Right ventricle myocardium inferior (tissue), 1 donor: ENCODE measurements around the gene HBZ. TPM values are rescaled to one million over a fixed set of nuclear protein-coding genes. Genes with fewer than 3 reads are reported as not detected.
"Not testable (repeated sequence)": the region's sequence is repeated elsewhere in the genome, so short reads cannot be mapped to it uniquely, and the experiment has no call there.

ENCODE experiments used
- ATAC-seq: fragments of 200-7000 bp; cut with Tn5 transposase; one replicate; pipeline ENCODE4 v1.9.1; 2020; ENCODE audit warnings: mild to moderate bottlenecking, moderate library complexity
- DNase-seq: peaks from one replicate; pipeline ENCODE4 v3.0.0; 2021; ENCODE audit errors: missing footprints
- intact Hi-C: fragments of 100-400 bp; cut with DNase I; formaldehyde crosslinking; loops from one replicate; pipeline ENCODE4 v1.11.0; 2022
- total RNA-seq: library from RNA; stranded (reverse); fragmentation: NEBNext Ultra II Directional; extraction: Animal tissue kit (Norgen Biotek cat#: 25700); gene quantifications from one replicate; pipeline ENCODE4 v1.2.1, GENCODE V29; 2021
- donor health status: DM: no; HTN: yes; CAD: no; lungs with severe emphysema.

Gene HBZ
- total RNA-seq, 1 donor from 2014 or later = not detected

DNA sequence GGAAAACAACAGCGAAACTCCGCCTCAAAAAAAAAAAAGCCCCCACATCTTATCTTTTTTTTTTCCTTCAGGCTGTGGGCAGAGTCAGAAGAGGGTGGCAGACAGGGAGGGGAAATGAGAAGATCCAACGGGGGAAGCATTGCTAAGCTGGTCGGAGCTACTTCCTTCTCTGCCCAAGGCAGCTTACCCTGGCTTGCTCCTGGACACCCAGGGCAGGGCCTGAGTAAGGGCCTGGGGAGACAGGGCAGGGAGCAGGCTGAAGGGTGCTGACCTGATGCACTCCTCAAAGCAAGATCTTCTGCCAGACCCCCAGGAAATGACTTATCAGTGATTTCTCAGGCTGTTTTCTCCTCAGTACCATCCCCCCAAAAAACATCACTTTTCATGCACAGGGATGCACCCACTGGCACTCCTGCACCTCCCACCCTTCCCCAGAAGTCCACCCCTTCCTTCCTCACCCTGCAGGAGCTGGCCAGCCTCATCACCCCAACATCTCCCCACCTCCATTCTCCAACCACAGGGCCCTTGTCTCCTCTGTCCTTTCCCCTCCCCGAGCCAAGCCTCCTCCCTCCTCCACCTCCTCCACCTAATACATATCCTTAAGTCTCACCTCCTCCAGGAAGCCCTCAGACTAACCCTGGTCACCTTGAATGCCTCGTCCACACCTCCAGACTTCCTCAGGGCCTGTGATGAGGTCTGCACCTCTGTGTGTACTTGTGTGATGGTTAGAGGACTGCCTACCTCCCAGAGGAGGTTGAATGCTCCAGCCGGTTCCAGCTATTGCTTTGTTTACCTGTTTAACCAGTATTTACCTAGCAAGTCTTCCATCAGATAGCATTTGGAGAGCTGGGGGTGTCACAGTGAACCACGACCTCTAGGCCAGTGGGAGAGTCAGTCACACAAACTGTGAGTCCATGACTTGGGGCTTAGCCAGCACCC, 22.8 kb downstream of the HBZ start:
- no peak for ATAC-seq
- no peak for DNase-seq
- intact Hi-C loops = no loop called here

DNA sequence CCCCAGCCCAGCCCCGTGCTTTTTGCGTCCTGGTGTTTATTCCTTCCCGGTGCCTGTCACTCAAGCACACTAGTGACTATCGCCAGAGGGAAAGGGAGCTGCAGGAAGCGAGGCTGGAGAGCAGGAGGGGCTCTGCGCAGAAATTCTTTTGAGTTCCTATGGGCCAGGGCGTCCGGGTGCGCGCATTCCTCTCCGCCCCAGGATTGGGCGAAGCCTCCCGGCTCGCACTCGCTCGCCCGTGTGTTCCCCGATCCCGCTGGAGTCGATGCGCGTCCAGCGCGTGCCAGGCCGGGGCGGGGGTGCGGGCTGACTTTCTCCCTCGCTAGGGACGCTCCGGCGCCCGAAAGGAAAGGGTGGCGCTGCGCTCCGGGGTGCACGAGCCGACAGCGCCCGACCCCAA, 23.6 kb downstream of the HBZ start:
- ATAC-seq, DNase-seq, intact Hi-C loops: not testable (repeated sequence)

DNA sequence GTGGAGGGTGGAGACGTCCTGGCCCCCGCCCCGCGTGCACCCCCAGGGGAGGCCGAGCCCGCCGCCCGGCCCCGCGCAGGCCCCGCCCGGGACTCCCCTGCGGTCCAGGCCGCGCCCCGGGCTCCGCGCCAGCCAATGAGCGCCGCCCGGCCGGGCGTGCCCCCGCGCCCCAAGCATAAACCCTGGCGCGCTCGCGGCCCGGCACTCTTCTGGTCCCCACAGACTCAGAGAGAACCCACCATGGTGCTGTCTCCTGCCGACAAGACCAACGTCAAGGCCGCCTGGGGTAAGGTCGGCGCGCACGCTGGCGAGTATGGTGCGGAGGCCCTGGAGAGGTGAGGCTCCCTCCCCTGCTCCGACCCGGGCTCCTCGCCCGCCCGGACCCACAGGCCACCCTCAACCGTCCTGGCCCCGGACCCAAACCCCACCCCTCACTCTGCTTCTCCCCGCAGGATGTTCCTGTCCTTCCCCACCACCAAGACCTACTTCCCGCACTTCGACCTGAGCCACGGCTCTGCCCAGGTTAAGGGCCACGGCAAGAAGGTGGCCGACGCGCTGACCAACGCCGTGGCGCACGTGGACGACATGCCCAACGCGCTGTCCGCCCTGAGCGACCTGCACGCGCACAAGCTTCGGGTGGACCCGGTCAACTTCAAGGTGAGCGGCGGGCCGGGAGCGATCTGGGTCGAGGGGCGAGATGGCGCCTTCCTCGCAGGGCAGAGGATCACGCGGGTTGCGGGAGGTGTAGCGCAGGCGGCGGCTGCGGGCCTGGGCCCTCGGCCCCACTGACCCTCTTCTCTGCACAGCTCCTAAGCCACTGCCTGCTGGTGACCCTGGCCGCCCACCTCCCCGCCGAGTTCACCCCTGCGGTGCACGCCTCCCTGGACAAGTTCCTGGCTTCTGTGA, 24.3 kb downstream of the HBZ start, which contains the start of gene HBA1:
TSS of gene HBA1 (plus strand) at position 204 of the 906 bp plus-strand sequence. CDS start at position 241, 37 bp downstream.
- ATAC-seq, DNase-seq: not testable (repeated sequence)

DNA sequence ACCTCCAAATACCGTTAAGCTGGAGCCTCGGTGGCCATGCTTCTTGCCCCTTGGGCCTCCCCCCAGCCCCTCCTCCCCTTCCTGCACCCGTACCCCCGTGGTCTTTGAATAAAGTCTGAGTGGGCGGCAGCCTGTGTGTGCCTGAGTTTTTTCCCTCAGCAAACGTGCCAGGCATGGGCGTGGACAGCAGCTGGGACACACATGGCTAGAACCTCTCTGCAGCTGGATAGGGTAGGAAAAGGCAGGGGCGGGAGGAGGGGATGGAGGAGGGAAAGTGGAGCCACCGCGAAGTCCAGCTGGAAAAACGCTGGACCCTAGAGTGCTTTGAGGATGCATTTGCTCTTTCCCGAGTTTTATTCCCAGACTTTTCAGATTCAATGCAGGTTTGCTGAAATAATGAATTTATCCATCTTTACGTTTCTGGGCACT, 25.0 kb downstream of the HBZ start:
- intact Hi-C loops = no loop called here
- ATAC-seq = no peak
- no peak for DNase-seq

More for the DNA sequence above, 24.3 kb downstream of the HBZ start, which contains the start of gene HBA1:
- intact Hi-C loops = not testable (repeated sequence)

DNA sequence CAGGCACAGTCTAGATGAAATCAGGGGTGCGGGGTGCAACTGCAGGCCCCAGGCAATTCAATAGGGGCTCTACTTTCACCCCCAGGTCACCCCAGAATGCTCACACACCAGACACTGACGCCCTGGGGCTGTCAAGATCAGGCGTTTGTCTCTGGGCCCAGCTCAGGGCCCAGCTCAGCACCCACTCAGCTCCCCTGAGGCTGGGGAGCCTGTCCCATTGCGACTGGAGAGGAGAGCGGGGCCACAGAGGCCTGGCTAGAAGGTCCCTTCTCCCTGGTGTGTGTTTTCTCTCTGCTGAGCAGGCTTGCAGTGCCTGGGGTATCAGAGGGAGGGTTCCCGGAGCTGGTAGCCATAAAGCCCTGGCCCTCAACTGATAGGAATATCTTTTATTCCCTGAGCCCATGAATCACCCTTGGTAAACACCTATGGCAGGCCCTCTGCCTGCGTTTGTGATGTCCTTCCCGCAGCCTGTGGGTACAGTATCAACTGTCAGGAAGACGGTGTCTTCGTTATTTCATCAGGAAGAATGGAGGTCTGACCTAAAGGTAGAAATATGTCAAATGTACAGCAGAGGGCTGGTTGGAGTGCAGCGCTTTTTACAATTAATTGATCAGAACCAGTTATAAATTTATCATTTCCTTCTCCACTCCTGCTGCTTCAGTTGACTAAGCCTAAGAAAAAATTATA, 25.7 kb downstream of the HBZ start:
- ATAC-seq (no peak), DNase-seq (no peak)
- intact Hi-C loops = no loop called here

DNA sequence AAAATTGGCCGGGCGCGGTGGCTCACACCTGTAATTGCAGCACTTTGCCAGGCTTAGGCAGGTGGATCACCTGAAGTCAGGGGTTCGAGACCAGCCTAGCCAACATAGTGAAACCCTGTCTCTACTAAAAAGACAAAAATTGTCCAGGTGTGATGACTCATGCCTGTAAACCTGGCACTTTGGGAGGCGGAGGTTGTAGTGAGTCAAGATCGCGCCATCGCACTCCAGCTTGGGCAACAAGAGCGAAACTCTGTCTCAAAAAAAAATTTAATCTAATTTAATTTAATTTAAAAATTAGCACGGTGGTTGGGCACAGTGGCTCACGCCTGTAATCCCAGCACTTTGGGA, 26.2 kb downstream of the HBZ start:
- intact Hi-C loops = no loop called here
- no peak for ATAC-seq
- no peak for DNase-seq

DNA sequence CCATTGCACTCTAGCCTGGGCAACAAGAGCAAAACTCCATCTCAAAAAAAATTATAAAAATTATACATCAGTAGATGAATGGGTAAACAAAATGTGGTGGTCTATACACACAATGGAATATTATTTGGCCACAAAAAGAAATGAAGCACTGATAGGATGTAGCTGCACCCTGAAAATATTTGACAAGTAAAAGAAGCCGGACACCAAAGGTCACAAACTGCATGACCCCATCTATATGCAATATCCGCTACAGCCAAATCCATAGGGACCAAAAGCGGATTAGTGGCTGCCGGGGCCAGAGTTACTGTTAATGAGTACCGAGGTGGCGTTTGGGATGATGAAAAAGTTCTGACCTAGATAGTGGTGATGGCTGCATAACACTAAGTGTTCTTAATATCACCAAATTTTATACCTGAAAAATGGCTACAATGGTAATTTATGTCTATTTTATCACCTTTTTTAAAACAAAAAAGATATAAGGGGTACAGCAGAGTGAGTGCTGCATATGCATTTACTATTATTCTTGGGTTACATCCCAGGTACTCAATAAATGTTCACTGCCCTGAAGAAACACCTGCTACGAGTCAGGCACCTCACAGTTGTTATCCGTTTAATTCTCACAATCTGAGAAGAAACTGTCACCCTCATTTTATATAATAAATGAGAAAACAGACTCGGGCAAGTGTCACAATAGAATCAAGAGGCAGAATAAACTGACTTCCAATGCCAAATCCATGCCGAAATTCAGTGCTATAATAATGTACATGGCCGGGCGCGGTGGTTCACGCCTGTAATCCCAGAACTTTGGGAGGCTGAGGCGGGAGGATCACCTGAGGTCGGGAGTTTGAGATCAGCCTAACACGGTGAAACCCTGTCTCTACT, 27.0 kb downstream of the HBZ start:
- intact Hi-C loops = loop anchor here (2.0 kb wide), 1 partner anchor 73 kb away; no protein-coding TSS in a partner anchor
- DNase-seq = no peak
- no peak for ATAC-seq

DNA sequence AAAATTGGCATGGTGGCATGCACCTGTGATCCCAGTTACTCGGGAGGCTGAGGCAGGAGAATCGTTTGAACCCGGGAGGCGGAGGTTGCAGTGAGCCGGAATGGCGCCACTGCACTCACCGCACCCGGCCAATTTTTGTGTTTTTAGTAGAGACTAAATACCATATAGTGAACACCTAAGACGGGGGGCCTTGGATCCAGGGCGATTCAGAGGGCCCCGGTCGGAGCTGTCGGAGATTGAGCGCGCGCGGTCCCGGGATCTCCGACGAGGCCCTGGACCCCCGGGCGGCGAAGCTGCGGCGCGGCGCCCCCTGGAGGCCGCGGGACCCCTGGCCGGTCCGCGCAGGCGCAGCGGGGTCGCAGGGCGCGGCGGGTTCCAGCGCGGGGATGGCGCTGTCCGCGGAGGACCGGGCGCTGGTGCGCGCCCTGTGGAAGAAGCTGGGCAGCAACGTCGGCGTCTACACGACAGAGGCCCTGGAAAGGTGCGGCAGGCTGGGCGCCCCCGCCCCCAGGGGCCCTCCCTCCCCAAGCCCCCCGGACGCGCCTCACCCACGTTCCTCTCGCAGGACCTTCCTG, 27.7 kb downstream of the HBZ start, which contains the start of gene HBQ1:
TSS of gene HBQ1 (plus strand) at position 359 of the 575 bp plus-strand sequence. CDS start at position 387, 28 bp downstream.
- intact Hi-C loops = loop anchor here (2.0 kb wide), 1 partner anchor 73 kb away; no protein-coding TSS in a partner anchor
- DNase-seq = no peak

DNA sequence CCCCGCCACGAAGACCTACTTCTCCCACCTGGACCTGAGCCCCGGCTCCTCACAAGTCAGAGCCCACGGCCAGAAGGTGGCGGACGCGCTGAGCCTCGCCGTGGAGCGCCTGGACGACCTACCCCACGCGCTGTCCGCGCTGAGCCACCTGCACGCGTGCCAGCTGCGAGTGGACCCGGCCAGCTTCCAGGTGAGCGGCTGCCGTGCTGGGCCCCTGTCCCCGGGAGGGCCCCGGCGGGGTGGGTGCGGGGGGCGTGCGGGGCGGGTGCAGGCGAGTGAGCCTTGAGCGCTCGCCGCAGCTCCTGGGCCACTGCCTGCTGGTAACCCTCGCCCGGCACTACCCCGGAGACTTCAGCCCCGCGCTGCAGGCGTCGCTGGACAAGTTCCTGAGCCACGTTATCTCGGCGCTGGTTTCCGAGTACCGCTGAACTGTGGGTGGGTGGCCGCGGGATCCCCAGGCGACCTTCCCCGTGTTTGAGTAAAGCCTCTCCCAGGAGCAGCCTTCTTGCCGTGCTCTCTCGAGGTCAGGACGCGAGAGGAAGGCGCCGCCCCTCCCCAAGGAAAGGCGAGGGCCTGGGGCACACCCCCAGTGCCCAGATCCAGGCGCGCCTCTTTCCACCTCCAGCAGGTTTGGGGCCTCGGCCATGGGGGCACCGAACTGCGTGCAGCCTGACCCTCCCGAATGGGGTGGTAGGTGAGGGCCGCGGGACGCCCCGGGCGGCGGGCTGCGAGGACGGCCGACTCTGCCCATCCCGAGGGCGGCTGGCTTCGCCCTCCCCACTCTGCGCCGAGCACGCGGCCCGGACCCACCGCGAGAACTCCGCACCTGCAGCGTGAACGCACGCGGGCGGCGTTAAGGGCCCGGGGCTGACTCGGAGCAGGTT, 28.5 kb downstream of the HBZ start:
- DNase-seq (no peak), ATAC-seq (peak; percentile 82)
- intact Hi-C loops = loop anchor here (2.0 kb wide), 1 partner anchor 74 kb away; no protein-coding TSS in a partner anchor

More for the DNA sequence above, 27.7 kb downstream of the HBZ start, which contains the start of gene HBQ1:
- no peak for ATAC-seq

DNA sequence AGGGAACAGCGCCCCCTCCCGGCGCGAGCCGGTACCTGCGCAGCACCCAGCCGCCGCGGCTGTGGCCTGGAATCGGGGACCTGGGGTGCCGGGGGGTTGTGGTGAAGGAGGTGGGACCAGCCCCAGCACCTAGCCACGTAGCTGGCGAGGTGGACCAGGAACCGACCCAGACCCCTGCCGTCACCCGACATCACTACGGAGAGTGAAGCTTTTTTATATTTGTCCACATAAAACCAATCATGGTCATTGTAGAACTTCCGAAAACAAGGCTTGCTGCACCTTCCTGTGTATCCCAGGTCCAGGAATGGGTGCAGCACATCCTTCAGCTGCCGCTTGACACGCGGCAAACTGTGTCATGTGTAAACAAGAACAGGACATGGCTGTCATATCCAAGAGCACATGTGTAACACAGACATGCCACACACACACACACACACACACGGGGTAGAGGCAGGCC, 29.1 kb downstream of the HBZ start:
- intact Hi-C loops = loop anchor here (2.0 kb wide), 1 partner anchor 75 kb away; no protein-coding TSS in a partner anchor
- DNase-seq (peak; percentile 92), ATAC-seq (no peak)

DNA sequence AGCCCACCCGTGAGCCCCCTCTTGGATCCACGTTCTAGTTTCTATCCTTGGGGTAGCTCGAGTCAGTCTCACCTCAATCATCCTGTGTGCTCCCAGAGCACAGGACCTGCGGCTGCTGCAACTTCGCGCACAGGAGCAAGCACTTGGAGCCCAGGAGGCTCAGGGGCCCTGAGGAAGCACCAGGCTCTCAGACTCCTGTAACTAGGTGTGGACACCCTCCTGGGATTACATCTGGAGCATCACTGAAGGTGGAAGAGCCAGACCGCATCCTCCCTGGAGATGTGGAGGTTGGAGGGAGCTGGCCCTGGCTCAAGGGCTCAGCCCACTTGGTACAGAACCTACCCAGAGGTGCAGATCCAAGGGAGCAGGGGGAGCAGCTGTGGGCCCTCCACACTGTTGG, 30.6 kb downstream of the HBZ start:
- intact Hi-C loops = no loop called here
- ATAC-seq = no peak
- no peak for DNase-seq

DNA sequence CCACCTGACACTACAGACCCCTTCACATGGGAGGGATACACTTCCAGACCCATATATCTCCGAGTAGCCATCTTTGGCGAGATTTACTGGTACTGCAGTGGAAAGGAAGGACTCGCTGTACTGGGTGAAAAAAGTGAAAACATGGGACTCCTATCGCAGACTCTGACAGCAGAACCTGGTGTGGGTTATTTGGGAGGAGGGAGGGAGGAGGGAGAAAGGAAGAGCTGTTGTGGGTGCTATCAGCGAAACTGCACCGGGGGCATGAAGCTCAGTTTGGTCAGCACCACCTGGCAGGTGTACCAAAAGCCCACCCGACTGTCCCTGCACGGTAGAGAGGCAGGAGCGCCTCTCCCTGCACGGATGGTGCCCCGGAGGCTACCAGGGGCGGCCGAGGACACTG, 32.8 kb downstream of the HBZ start:
- intact Hi-C loops = no loop called here
- no peak for ATAC-seq
- no peak for DNase-seq

DNA sequence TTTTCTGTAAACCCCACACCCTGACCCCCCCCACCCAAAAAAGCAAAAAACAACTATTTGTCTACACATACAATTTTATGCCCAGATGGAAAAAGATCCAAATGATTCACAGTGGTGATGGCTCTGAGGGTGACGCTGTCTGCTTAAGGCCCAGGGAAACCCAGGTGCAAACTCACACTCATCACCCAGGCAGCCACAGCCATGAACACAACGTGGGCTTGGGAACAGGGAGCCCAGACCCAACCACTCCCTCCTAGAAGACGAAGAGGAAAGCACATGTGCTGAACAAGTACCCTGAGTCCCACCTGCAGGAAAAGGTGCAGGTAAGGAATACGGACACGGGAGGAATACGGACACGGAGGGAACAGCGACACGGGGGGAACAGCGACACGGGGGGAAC, 33.2 kb downstream of the HBZ start:
- ATAC-seq (no peak), DNase-seq (no peak)
- intact Hi-C loops = no loop called here

DNA sequence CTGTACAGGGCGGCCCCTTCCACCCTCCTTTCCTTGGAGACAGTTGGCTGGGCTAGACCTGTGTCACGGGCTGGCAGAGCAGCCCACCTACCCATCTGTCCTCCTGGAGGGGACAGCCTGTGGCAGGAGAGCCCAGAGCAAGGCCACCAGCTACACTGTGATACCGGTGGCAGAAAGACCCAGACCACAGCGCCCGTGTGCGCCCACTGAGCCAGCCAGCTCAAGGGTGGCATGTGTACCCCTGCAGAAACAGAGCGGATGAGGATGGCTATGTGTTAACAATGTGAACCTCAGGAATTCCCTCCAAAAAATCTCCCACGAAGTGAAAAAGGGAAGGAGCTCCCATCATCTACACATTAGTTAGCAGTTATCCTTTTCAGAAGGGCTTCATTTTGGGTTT, 34.9 kb downstream of the HBZ start:
- intact Hi-C loops = no loop called here
- DNase-seq (no peak), ATAC-seq (no peak)

DNA sequence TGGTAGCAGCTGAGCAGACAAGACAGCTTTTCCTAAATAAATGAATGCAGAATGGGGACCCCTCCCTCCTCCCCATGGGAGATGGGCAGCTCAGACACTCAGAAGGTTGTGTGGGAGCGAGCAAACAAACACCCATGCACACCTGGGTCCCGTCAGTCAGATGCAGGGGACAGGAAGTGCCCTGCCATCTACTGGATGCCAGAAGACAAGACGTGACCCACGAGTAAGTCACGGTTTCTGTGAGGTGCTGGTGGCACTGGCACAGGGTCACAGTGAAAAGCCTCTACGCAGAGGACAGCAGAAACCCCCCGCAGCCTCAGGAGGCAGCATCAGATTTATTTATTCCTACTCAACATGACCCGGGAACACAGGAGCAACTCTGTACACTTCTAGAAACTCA, 36.2 kb downstream of the HBZ start:
- DNase-seq (no peak), ATAC-seq (no peak)
- intact Hi-C loops = no loop called here

DNA sequence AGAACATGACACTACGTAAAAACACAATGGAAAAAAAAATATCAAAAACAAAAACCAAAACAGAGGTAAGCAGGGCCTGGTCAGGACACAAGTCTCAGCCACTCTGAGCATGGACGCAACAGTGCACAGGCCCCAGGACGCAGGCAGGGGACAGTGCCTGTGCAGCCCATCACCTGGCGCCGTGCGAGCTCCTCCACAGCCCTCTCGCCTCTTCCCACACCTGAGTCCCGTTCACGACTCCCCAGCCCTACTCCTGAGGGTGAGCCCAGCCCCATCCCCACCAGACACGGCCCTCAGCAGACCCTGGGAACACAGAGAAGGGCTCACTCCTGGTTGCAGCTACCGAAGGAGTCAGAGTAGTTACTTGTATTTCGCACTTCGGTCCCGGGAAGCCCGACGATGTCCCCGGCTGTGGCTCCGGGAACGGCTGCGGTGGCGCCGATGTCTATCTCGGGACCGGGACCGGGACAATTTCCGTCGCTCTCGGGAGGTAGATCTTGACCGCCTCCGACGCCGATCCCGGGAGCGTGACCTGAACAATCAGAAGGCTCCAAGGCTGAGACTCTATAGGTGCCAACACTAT, 37.3 kb downstream of the HBZ start:
- intact Hi-C loops = no loop called here
- DNase-seq = no peak
- no peak for ATAC-seq
